H1 (cell line): Measurements from ENCODE around the gene WDFY3. TPM values are rescaled to one million over a fixed set of nuclear protein-coding genes. Genes with fewer than 3 reads are reported as not detected.

Experiments
- CTCF ChIA-PET: fragments of 300-600 bp; sonication (Branson Sonifier 250); formaldehyde crosslinking; loops from one replicate; lab custom pipeline; 2021; ENCODE audit not compliant: partially characterized antibody; lab: Charles Lee
- POLR2A ChIA-PET: fragments of 300-600 bp; sonication (Branson Sonifier 250); formaldehyde crosslinking; loops from one replicate; lab custom pipeline; 2021; ENCODE audit warnings: inconsistent platforms; ENCODE audit not compliant: partially characterized antibody; lab: Charles Lee
- DNase-seq, 2 experiments: peaks; one replicate each; pipeline versions ENCODE4 v3.0.0 to v3.0.0-alpha.2; 2010 to 2022; ENCODE audit warnings: low spot score in 2 of 2, low read depth in 1 of 2, mixed read lengths in 1 of 2
- FAIRE-seq: peaks from 2 replicates; lab custom pipeline; 2011; peaks lifted over from hg19 to GRCh38; lab: Jason Lieb, UNC
- H2AFZ ChIP-seq: 2 replicates; pipeline ENCODE4 v1.8.1; 2012; ENCODE audit warnings: low read length, inconsistent platforms
- H2AK5ac ChIP-seq: 2 replicates; pipeline ENCODE4 v1.6.1; 2013; ENCODE audit warnings: low read depth, low read length
- H2BK120ac ChIP-seq: replicated peaks from 2 replicates; pipeline ENCODE3; 2013; ENCODE audit warnings: low read depth, low read length, inconsistent platforms
- H2BK12ac ChIP-seq: 2 replicates; pipeline ENCODE4 v1.6.1; 2013; ENCODE audit warnings: low read depth, low read length
- H2BK15ac ChIP-seq: 2 replicates; pipeline ENCODE4 v1.6.1; 2013; ENCODE audit warnings: low read length
- H2BK20ac ChIP-seq: 2 replicates; pipeline ENCODE4 v1.6.1; 2013; ENCODE audit warnings: low read length
- H2BK5ac ChIP-seq: 2 replicates; pipeline ENCODE4 v1.6.1; 2013; ENCODE audit warnings: low read depth, low read length
- H3K14ac ChIP-seq: 2 replicates; pipeline ENCODE4 v1.6.1; 2013; ENCODE audit warnings: inconsistent platforms; ENCODE audit not compliant: insufficient read length
- H3K18ac ChIP-seq: 2 replicates; pipeline ENCODE4 v1.6.1; 2013; ENCODE audit warnings: low read length; ENCODE audit errors: extremely low read depth
- H3K23ac ChIP-seq: 2 replicates; pipeline ENCODE4 v1.6.1; 2013; ENCODE audit warnings: inconsistent platforms; ENCODE audit not compliant: insufficient read length
- H3K23me2 ChIP-seq: 2 replicates; pipeline ENCODE4 v1.6.1; 2013; ENCODE audit warnings: low read depth, low read length
- H3K27ac ChIP-seq: 2 replicates; pipeline ENCODE4 v1.6.1; 2011; ENCODE audit warnings: low read depth, low read length, inconsistent platforms
- H3K27me3 ChIP-seq, 4 experiments: replicated peaks in 1 of 4; 1 replicate in 1 of 4; 2 replicates in 3 of 4; pipeline versions ENCODE4 v1.6.1 to v1.8.1; 2011 to 2013; ENCODE audit warnings: low read length in 3 of 4, mild to moderate bottlenecking in 3 of 4, inconsistent platforms in 2 of 4, mixed read lengths in 2 of 4, moderate library complexity in 1 of 4; ENCODE audit not compliant: control insufficient read depth in 3 of 4, insufficient read depth in 3 of 4; ENCODE audit errors: extremely low read depth in 1 of 4
- H3K36me3 ChIP-seq, 4 experiments: 2 replicates each; pipeline versions ENCODE4 v1.6.1 to v1.8.1; 2011 to 2013; ENCODE audit warnings: mild to moderate bottlenecking in 4 of 4, low read length in 3 of 4, moderate library complexity in 2 of 4, control low read depth in 1 of 4, inconsistent platforms in 1 of 4; ENCODE audit not compliant: insufficient read depth in 4 of 4, control insufficient read depth in 2 of 4
- H3K4ac ChIP-seq: replicated peaks from 2 replicates; pipeline ENCODE3; 2013; ENCODE audit warnings: low read length, low read depth, mixed read lengths, inconsistent platforms; ENCODE audit not compliant: insufficient read length
- H3K4me1 ChIP-seq, 4 experiments: replicated peaks in 1 of 4; 1 replicate in 1 of 4; 2 replicates in 3 of 4; pipeline versions ENCODE4 v1.6.1 to v1.8.1; 2011 to 2013; ENCODE audit warnings: low read length in 3 of 4, inconsistent platforms in 2 of 4, mixed read lengths in 1 of 4; ENCODE audit not compliant: insufficient read depth in 4 of 4, control insufficient read depth in 3 of 4
- H3K4me2 ChIP-seq, 2 experiments: 2 replicates each; pipeline versions ENCODE4 v1.6.1 to v1.8.1; 2011 to 2013; ENCODE audit warnings: low read depth in 2 of 2, low read length in 2 of 2, control low read depth in 1 of 2, inconsistent platforms in 1 of 2, mild to moderate bottlenecking in 1 of 2; ENCODE audit not compliant: insufficient read depth in 1 of 2
- H3K4me3 ChIP-seq, 4 experiments: fragments of 200-600, 300-600 bp in 1 of 4; sonication (generic), shearing (Covaris generic), sonication (Bioruptor Twin) in 1 of 4; 2 replicates each; pipeline versions ENCODE4 v1.5.1 to v1.8.1; 2011 to 2016; ENCODE audit warnings: low read length in 4 of 4, low read depth in 3 of 4, control low read depth in 2 of 4, inconsistent platforms in 2 of 4, mild to moderate bottlenecking in 2 of 4, mixed read lengths in 1 of 4, moderate library complexity in 1 of 4; ENCODE audit not compliant: insufficient read depth in 2 of 4; ENCODE audit errors: extremely low read depth in 1 of 4
- H3K56ac ChIP-seq: replicated peaks from 2 replicates; pipeline ENCODE3; 2013; ENCODE audit warnings: low read depth, mild to moderate bottlenecking, mixed read lengths, low read length, inconsistent platforms; ENCODE audit not compliant: insufficient read length
- H3K79me1 ChIP-seq: 2 replicates; pipeline ENCODE4 v1.6.1; 2013; ENCODE audit warnings: low read depth, low read length, control low read depth
- H3K79me2 ChIP-seq, 2 experiments: 2 replicates each; pipeline versions ENCODE4 v1.6.1 to v1.8.1; 2012 to 2013; ENCODE audit warnings: low read length in 2 of 2, mild to moderate bottlenecking in 2 of 2, inconsistent platforms in 1 of 2; ENCODE audit not compliant: insufficient read depth in 2 of 2, control insufficient read depth in 1 of 2
- H3K9ac ChIP-seq, 4 experiments: replicated peaks in 1 of 4; 1 replicate in 1 of 4; 2 replicates in 3 of 4; pipeline versions ENCODE4 v1.6.1 to v1.8.1; 2011 to 2013; ENCODE audit warnings: low read depth in 3 of 4, low read length in 3 of 4, control low read depth in 2 of 4, mild to moderate bottlenecking in 2 of 4, moderate library complexity in 2 of 4, inconsistent platforms in 1 of 4; ENCODE audit errors: extremely low read depth in 1 of 4
- H3K9me3 ChIP-seq, 2 experiments: 2 replicates each; pipeline versions ENCODE4 v1.6.1 to v1.8.1; 2012 to 2013; ENCODE audit warnings: mild to moderate bottlenecking in 2 of 2, moderate library complexity in 2 of 2, control low read depth in 1 of 2, inconsistent platforms in 1 of 2, low read depth in 1 of 2, low read length in 1 of 2, mixed read lengths in 1 of 2; ENCODE audit not compliant: insufficient read depth in 2 of 2
- H4K20me1 ChIP-seq, 2 experiments: replicated peaks in 1 of 2; 2 replicates each; pipeline versions ENCODE3 to v1.8.1; 2011 to 2013; ENCODE audit warnings: inconsistent platforms in 2 of 2, low read length in 2 of 2, mild to moderate bottlenecking in 1 of 2; ENCODE audit not compliant: insufficient read depth in 2 of 2, control insufficient read depth in 1 of 2
- H4K5ac ChIP-seq: 2 replicates; pipeline ENCODE4 v1.6.1; 2013; ENCODE audit warnings: low read length, low read depth, mixed read lengths, inconsistent platforms; ENCODE audit not compliant: insufficient read length
- H4K8ac ChIP-seq: 2 replicates; pipeline ENCODE4 v1.8.0; 2013; ENCODE audit warnings: mild to moderate bottlenecking, moderate library complexity, low read length, inconsistent platforms; ENCODE audit not compliant: insufficient read depth; ENCODE audit errors: extremely low read depth
- H4K91ac ChIP-seq: replicated peaks from 2 replicates; pipeline ENCODE3; 2013; ENCODE audit warnings: low read length, mixed read lengths, inconsistent platforms; ENCODE audit not compliant: insufficient read length
- ATF2 ChIP-seq: IDR thresholded peaks from 2 replicates; pipeline ENCODE4 v1.6.1; 2012; ENCODE audit warnings: low read length, inconsistent platforms
- BRCA1 ChIP-seq: IDR thresholded peaks from 2 replicates; pipeline ENCODE4 v1.6.1; 2012; ENCODE audit warnings: low read depth, low read length, improper control_type of control experiment
- CREB1 ChIP-seq: IDR thresholded peaks from 2 replicates; pipeline ENCODE4 v1.6.1; 2012; ENCODE audit warnings: inconsistent platforms
- EGR1 ChIP-seq: IDR thresholded peaks from 2 replicates; pipeline ENCODE4 v1.6.1; 2011; ENCODE audit warnings: low read depth, low read length, borderline replicate concordance
- EZH2 ChIP-seq: fragments of 200-600 bp; sonication (generic); IDR thresholded peaks from 2 replicates; pipeline ENCODE4 v1.7.1; 2012; ENCODE audit warnings: low read depth, mild to moderate bottlenecking, moderate library complexity, low read length, inconsistent platforms; ENCODE audit not compliant: severe bottlenecking
- POLR2A ChIP-seq, 2 experiments: IDR thresholded peaks; 1 replicate in 1 of 2; 2 replicates in 1 of 2; pipeline ENCODE4 v1.6.1; 2011; ENCODE audit warnings: low read depth in 2 of 2, low read length in 2 of 2, mild to moderate bottlenecking in 2 of 2; ENCODE audit errors: control extremely low read depth in 1 of 2
- RAD21 ChIP-seq, 2 experiments: IDR thresholded peaks in 1 of 2; conservative IDR thresholded peaks in 1 of 2; 2 replicates each; pipeline ENCODE4 v1.6.1; 2011; ENCODE audit warnings: low read depth in 2 of 2, low read length in 2 of 2, improper control_type of control experiment in 1 of 2, inconsistent platforms in 1 of 2, mild to moderate bottlenecking in 1 of 2, moderate library complexity in 1 of 2
- SAP30 ChIP-seq: fragments of 300-600 bp; sonication (generic); IDR thresholded peaks from 2 replicates; pipeline ENCODE4 v1.7.1; 2012; ENCODE audit warnings: low read length, moderate library complexity, mild to moderate bottlenecking, inconsistent platforms; ENCODE audit not compliant: insufficient read depth, insufficient replicate concordance
- SRF ChIP-seq: IDR thresholded peaks from 2 replicates; pipeline ENCODE4 v1.6.1; 2011; ENCODE audit warnings: mild to moderate bottlenecking, low read depth, low read length, moderate library complexity
- TAF1 ChIP-seq: IDR thresholded peaks from 2 replicates; pipeline ENCODE4 v1.6.1; 2011; ENCODE audit warnings: mild to moderate bottlenecking, low read depth, low read length
- USF2 ChIP-seq: IDR thresholded peaks from 2 replicates; pipeline ENCODE4 v1.6.1; 2011; ENCODE audit warnings: low read length, improper control_type of control experiment
- ZNF274 ChIP-seq: IDR thresholded peaks from 2 replicates; pipeline ENCODE4 v1.7.0; 2012; ENCODE audit warnings: low read length, borderline replicate concordance; ENCODE audit errors: extremely low read depth
- polyA plus RNA-seq, 7 experiments: library from polyadenylated mRNA; depleted of rRNA in 3 of 7; stranded (reverse) in 5 of 7; unstranded in 2 of 7; fragments of >200 nt in 5 of 7; fragments of 200-250 nt in 2 of 7; gene quantifications; 1 replicate in 5 of 7; 2 replicates in 1 of 7; 4 replicates in 1 of 7; pipeline versions ENCODE4 v1.2.1 to v1.2.3, GENCODE V29; 2011 to 2013; ENCODE audit warnings: missing spikeins in 2 of 7, mixed read lengths in 2 of 7
- total RNA-seq: library from RNA; stranded (reverse); fragmentation: NEBNext Ultra II Directional; extraction: Animal tissue kit (Norgen Biotek cat#: 25700); gene quantifications from 2 replicates; pipeline ENCODE4 v1.2.1, GENCODE V29; 2021

The WDFY3 gene
- total and polyA plus RNA-seq, 2 of the 8 experiments (the other 6 are each of a cell fraction or from before 2014, with no cell fraction given) = 25.6 to 62.4 TPM

GRCh38 chr4:84958434-84958833, 8.1 kb downstream of the WDFY3 start:
- no peaks in the 10 kb centered on the region for H3K27me3 ChIP-seq
- H3K4me2 ChIP-seq = no peak overlapping the region
- H2BK12ac ChIP-seq = peak overlapping the region; percentile 20; the same call in 1 of the 2 replicates
- CTCF ChIA-PET = interaction anchor here (0.7 to 1.0 kb wide), 2 partner anchors 13 to 119 kb away, joined by 3 to 4 read pairs; no protein-coding TSS in a partner anchor
- no peak overlapping the region for H2BK120ac ChIP-seq
- FAIRE-seq = peak; percentile 19
- no peak overlapping the region for H3K27ac ChIP-seq
- no peaks in the 10 kb centered on the region for H3K9me3 ChIP-seq
- POLR2A ChIA-PET = no interaction called here
- no peaks in the 10 kb centered on the region for H3K36me3 ChIP-seq
- H4K91ac ChIP-seq = no peak overlapping the region
- no peak overlapping the region for H3K9ac ChIP-seq
- no peak for DNase-seq
- H3K4ac ChIP-seq = no peak overlapping the region
- no peak overlapping the region for H3K23ac ChIP-seq
- no peak overlapping the region for H4K5ac ChIP-seq
- H4K8ac ChIP-seq = no peak overlapping the region
- H3K23me2 ChIP-seq = no peaks in the 10 kb centered on the region
- H2BK15ac ChIP-seq = peak overlapping the region; percentile 26; the same call in 1 of the 2 replicates
- H3K79me2 ChIP-seq = peaks cover 8 to 98% of the 10 kb centered on the region in 2 experiments; a peak in 3 of 4 replicates
- peaks cover 0 to 3% (median 1%) of the 10 kb centered on the region in 4 experiments; a peak in 4 of 7 replicates for H3K4me1 ChIP-seq
- no peak overlapping the region for H2AFZ ChIP-seq
- H3K4me3 ChIP-seq = no peak overlapping the region
- H2AK5ac ChIP-seq = peak overlapping the region; percentile 70; the same call in 1 of the 2 replicates
- no peak overlapping the region for H3K18ac ChIP-seq
- no peak overlapping the region for H2BK20ac ChIP-seq
- no peak overlapping the region for H3K56ac ChIP-seq
- H3K14ac ChIP-seq = no peak overlapping the region
- peak overlapping the region; percentile 26; the same call in 1 of the 2 replicates for H2BK5ac ChIP-seq
- H4K20me1 ChIP-seq = peaks cover 0 to 10% of the 10 kb centered on the region in 2 experiments
- H3K79me1 ChIP-seq = no peaks in the 10 kb centered on the region
- TF ChIP-seq RAD21 (IDR thresholded peaks at IDR 0.05 in 1 of 2, conservative IDR thresholded peaks at IDR 0.05 in 1 of 2; ENCODE audit: low read depth in 2 of 2, low read length in 2 of 2) (no peak), BRCA1 (no peak), TAF1 (no peak), CREB1 (no peak), ATF2 (no peak), USF2 (no peak), EZH2 (no peak), ZNF274 (no peak), SAP30 (no peak), SRF (no peak), POLR2A (IDR thresholded peaks at IDR 0.05; ENCODE audit: control extremely low read depth in 1 of 2, low read depth in 2 of 2, low read length in 2 of 2) (no peak), EGR1 (no peak)
